A673 (cell line): ENCODE results near the gene THRSP. TPM values are rescaled to one million over a fixed set of nuclear protein-coding genes. Genes with fewer than 3 reads are reported as not detected.

ENCODE experiments used
- BruUV-seq: library from RNA; stranded (reverse); fragments of 400-500 nt; replicated peaks from 2 replicates; lab custom pipeline; 2021; lab: Mats Ljungman, UMichigan
- CTCF ChIA-PET: fragments of 300-600 bp; sonication (Branson Sonifier 250); formaldehyde crosslinking; loops from one replicate; lab custom pipeline; 2022; ENCODE audit warnings: antibody characterized with exemption; lab: Charles Lee
- POLR2A ChIA-PET: fragments of 300-600 bp; sonication (Branson Sonifier 250); formaldehyde crosslinking; loops from one replicate; lab custom pipeline; 2022; ENCODE audit warnings: antibody characterized with exemption; ENCODE audit not compliant: low non-redundant PET; lab: Charles Lee
- DNase-seq: peaks from one replicate; pipeline ENCODE4 v3.0.0-alpha.2; 2015; ENCODE audit warnings: low spot score
- H3K27ac ChIP-seq: fragments of 200-600 bp; sonication (generic); 2 replicates; pipeline ENCODE4 v1.5.1; 2016; ENCODE audit warnings: mixed run types, low read depth, mild to moderate bottlenecking, mixed read lengths, antibody characterized with exemption, low read length; ENCODE audit not compliant: poor library complexity, severe bottlenecking
- H3K27me3 ChIP-seq: fragments of 200-600 bp; sonication (generic); replicated peaks from 2 replicates; pipeline ENCODE4 v1.6.1; 2017; ENCODE audit warnings: mixed run types, low read depth, mild to moderate bottlenecking, mixed read lengths, antibody characterized with exemption, low read length; ENCODE audit not compliant: insufficient read depth, poor library complexity
- H3K36me3 ChIP-seq: fragments of 200-600 bp; sonication (generic); 2 replicates; pipeline ENCODE4 v1.6.1; 2016; ENCODE audit warnings: mixed run types, mild to moderate bottlenecking, mixed read lengths, antibody characterized with exemption, low read length; ENCODE audit not compliant: insufficient read depth, poor library complexity, severe bottlenecking
- H3K4me1 ChIP-seq: fragments of 200-600 bp; sonication (generic); 2 replicates; pipeline ENCODE4 v1.6.1; 2017; ENCODE audit warnings: mixed run types, mild to moderate bottlenecking, mixed read lengths, antibody characterized with exemption, low read length; ENCODE audit not compliant: insufficient read depth, poor library complexity, severe bottlenecking
- H3K4me3 ChIP-seq: fragments of 200-600 bp; sonication (generic); 2 replicates; pipeline ENCODE4 v1.5.1; 2016; ENCODE audit warnings: low read depth, mixed run types, mild to moderate bottlenecking, mixed read lengths, low read length; ENCODE audit not compliant: poor library complexity, severe bottlenecking
- H3K9me3 ChIP-seq: fragments of 200-600 bp; sonication (generic); 2 replicates; pipeline ENCODE4 v1.6.1; 2016; ENCODE audit warnings: mixed run types, low read depth, mild to moderate bottlenecking, mixed read lengths, antibody characterized with exemption, low read length; ENCODE audit not compliant: poor library complexity, severe bottlenecking
- CTCF ChIP-seq: fragments of 300-800, 200-600 bp; sonication (generic); conservative IDR thresholded peaks from 2 replicates; pipeline ENCODE4 v1.5.1; 2017; ENCODE audit warnings: low read depth, mild to moderate bottlenecking, antibody characterized with exemption, low read length, moderate library complexity, mixed read lengths
- EZH2 ChIP-seq: fragments of 200-600 bp; sonication (generic); IDR thresholded peaks from 2 replicates; pipeline ENCODE4 v1.6.1; 2017; ENCODE audit warnings: borderline replicate concordance, low read depth, mild to moderate bottlenecking, mixed read lengths, antibody characterized with exemption, low read length; ENCODE audit not compliant: poor library complexity, severe bottlenecking
- intact Hi-C: fragments of 100-400 bp; cut with micrococcal nuclease; formaldehyde crosslinking; loops from one replicate; pipeline ENCODE4 v1.10.0; 2022; ENCODE audit not compliant: unreplicated experiment
- total RNA-seq: library from RNA; stranded (reverse); gene quantifications from 2 replicates; pipeline ENCODE4 v1.2.3, GENCODE V29; 2021

THRSP gene
- total RNA-seq, 1 experiment from 2014 or later, result not detected

GRCh38 chr11:78065203-78065602 is 1.5 kb downstream of the THRSP start:
- H3K9me3 ChIP-seq, result no peaks in the 10 kb centered on the region
- no peaks in the 10 kb centered on the region for H3K4me1 ChIP-seq
- intact Hi-C loops, result no loop called here
- H3K36me3 ChIP-seq, result peaks cover 26% of the 10 kb centered on the region
- CTCF ChIA-PET, result no interaction called here
- no peaks in the 10 kb centered on the region for H3K27me3 ChIP-seq
- no peak overlapping the region for H3K27ac ChIP-seq
- BruUV-seq, result no TSS peak
- no peak overlapping the region for H3K4me3 ChIP-seq
- TF ChIP-seq EZH2 (no peak), CTCF (no peak)
- POLR2A ChIA-PET, result no interaction called here
- DNase-seq, result no peak

GRCh38 chr11:78066471-78066870 is 2.8 kb downstream of the THRSP start:
- TF ChIP-seq EZH2, result no peak
- no peak for TF ChIP-seq CTCF
- ChIA-PET CTCF (no interaction called here), POLR2A (no interaction called here)

GRCh38 chr11:78067704-78068103 is 4.0 kb downstream of the THRSP start:
- no peaks in the 10 kb centered on the region for H3K4me1 ChIP-seq
- CTCF ChIA-PET, result no interaction called here
- no TSS peak for BruUV-seq
- no peak overlapping the region for H3K27ac ChIP-seq
- no peak for TF ChIP-seq EZH2
- no peak for TF ChIP-seq CTCF
- H3K9me3 ChIP-seq, result no peaks in the 10 kb centered on the region
- no peak overlapping the region for H3K4me3 ChIP-seq
- peaks cover 47% of the 10 kb centered on the region for H3K36me3 ChIP-seq
- no peaks in the 10 kb centered on the region for H3K27me3 ChIP-seq
- POLR2A ChIA-PET, result no interaction called here
- DNase-seq, result no peak
- intact Hi-C loops, result no loop called here

More at GRCh38 chr11:78066471-78066870, 2.8 kb downstream of the THRSP start:
- Histone ChIP-seq H3K27me3 (no peaks in the 10 kb centered on the region), H3K4me1 (no peaks in the 10 kb centered on the region), H3K27ac (no peak overlapping the region), H3K4me3 (no peak overlapping the region), H3K36me3 (peaks cover 38% of the 10 kb centered on the region), H3K9me3 (no peaks in the 10 kb centered on the region)
- no TSS peak for BruUV-seq
- intact Hi-C loops, result no loop called here
- DNase-seq, result no peak
